GM18519 (cell line): ENCODE measurements around the gene SERPINB7.
A peak's percentile ranks its signal among the peaks of the same experiment; 100 is the strongest.

Experiments
- ATAC-seq: cut with Tn5 transposase; IDR thresholded peaks from one replicate; pipeline ENCODE4 v1.9.1; 2021; ENCODE audit warnings: mild to moderate bottlenecking, moderate library complexity; ENCODE audit not compliant: unreplicated experiment, low FRiP score

Gene SERPINB7

DNA sequence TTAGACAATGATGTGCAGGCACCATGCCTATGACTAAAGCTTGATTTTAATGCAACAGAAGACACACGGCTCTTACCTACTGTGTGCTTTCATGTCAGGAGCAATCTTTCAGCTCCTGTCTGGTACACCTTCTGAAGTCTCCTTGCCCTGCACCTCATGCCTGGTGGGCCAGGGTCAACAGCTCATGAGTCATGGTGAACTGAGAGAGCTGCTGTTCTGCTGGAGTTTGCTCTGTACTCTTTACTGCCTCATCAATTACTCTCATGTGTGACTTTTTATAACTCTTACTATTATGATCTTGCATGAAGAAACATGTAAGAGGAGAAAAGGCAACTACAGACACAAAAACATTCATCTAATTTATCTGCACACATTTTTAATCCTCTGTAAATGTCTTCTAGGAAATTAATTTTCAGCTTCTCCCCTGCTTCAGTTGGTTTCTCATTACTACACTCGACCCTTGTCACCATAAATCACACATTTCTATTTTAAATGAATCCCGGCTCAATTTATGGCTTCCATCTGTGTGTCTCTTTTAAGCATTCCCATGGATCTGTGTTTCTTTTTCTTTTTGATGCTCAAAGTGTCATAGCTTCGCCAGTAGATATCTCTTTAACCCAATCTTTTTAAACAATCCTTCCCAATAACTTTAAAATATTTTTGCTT, 9.7 kb downstream of the SERPINB7 start:
- no peak for ATAC-seq

DNA sequence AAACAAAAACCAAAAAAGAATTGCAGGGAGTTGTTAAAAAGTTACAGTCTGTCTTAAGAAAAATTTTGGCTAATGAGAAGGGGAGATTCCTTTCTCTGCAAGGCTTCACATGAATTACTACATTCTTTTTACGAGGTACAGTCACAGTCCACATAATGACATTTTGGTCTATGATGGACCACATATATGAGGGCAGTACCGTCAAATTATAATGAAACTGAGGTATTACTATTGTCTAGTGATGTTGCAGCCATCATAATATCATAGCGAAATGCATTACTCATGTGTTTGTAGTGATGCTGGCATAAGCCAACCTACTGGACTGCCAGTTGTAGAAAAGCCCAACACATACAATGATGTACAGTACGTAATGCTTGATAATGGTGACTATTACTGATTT, 12.5 kb downstream of the SERPINB7 start:
- no peak for ATAC-seq

DNA sequence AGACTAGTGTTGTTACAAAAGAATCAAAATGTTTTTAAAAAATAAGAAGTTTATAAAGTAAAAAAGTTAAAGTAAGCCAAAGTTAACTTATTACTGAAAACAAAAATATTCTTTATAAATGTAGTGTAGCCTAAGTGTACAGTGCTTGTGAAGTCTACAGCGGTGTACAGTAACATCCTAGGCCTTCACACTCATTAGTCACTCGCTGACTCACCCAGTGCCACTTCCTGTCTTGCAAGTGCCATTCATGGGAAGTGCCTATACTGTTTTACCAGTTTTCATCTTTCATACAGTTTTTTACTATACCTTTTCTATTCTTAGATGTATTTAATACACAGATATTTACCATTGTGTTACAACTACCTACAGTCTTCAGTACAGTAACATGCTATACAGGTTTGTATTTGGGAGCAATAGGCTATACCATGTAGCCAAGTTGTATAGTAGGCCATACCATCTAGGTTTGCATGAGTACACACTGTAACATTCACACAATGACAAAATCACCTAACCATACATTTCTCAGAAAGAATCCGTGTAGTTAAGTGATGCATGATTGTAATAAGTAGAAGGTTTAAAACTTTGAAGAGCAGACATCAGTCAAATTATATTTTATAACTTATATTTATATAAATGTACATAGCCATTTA, 13.4 kb downstream of the SERPINB7 start:
- no peak for ATAC-seq

GRCh38 chr18:63789327-63789726, 14.1 kb downstream of the SERPINB7 start:
- ATAC-seq = no peak

DNA sequence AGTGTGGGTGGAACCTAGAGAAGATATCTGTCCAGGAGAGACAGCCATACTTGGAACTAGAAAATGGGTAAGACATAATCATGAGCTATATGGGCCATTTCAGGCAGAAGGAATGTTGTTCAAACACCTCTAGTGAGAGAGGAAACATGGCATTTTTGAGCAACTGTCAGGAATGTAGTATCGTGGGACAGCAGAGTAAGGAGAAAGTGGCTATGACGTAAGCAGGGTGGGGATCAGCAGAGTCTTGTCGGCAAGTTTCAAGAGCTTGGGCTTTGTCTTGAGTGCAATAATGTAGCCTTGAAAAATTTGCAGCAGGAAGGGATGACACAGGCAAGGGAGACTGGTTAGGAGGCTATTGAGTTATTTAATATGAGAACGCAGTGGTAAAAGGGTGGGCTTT, 20.4 kb downstream of the SERPINB7 start:
- ATAC-seq = no peak

DNA sequence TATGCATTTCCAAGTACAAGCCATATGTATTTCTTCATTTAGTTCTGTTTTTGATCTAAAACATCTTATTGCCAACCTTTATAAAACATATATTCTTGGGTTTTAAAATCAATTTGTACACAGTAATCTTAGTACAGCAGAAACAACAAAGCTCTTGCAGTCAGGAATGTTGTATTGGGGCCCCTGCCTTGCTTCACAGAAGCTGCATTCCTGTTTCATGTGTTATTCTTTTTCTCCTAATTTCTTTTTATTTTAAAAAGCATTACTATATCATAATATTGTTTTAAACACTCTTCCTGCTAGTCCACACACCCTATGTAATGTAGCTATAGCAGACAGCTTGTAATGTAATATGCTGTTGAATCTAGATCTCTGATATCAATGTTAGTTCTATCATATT, 24.0 kb downstream of the SERPINB7 start:
- ATAC-seq = no peak

DNA sequence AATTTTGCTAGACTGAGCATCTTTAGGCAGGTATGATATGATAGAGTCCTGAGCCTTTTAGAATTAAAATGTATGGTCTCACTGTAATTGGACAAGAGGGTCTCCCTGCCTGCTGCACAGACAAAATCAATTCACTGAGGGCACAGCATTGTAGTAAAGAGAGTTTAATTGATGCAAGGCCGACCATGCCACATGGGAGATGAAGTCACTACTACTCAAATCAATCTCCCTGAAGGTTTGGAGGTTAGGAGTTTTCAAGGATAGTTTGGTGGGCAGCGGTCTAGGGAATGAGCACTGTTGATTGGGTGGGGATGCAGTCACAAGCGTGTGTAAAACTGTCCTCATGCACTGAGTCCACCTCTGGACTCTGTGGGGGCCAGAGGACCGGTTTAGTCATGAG, 26.1 kb downstream of the SERPINB7 start:
- ATAC-seq = no peak

DNA sequence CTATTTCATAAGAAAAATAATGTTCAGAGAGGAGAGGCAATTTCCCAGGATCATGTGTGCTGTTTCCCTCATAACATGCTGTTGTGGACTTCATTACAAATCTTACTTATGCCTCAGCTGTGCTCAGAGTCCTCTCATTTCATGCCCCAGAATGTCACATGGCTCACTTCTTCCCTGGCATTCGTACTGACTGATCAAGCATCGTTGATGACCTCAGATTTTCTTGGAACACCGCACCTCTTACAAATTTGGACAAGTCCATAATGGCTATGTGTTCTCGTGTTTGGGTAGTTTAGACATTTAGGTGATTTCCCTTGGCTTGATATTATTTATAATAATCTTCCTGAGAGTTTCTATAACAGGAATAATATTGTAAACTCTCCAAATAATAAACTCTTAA, 32.9 kb downstream of the SERPINB7 start:
- no peak for ATAC-seq

DNA sequence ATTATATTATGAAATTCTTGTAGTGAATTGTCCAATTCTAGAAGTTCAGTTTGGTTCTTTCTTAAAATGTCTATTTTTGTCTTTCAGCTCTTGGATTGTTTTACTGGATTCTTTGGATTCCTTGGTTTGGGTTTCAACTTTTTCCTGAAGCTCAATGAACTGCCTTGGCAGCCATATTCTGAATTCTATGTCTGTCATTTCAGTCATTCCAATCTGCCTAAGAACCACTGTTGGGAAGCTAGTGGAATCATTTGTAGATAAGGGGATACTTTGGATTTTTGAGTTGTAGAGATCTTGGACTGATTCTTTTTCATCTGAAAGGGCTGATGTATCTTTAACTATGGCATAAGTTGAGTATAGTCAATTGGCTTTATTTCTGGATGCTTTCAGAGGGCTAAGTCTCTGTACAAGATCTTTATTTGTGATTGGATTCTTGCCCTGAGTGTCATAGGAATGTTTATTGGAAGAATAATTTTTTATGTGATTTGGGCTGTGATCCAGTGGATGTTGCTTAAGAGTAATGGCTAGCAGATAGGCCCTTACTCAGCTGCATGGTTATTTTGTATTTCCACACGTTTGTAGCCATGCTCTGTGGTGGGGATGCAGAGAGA, 42.3 kb downstream of the SERPINB7 start:
- ATAC-seq = no peak

DNA sequence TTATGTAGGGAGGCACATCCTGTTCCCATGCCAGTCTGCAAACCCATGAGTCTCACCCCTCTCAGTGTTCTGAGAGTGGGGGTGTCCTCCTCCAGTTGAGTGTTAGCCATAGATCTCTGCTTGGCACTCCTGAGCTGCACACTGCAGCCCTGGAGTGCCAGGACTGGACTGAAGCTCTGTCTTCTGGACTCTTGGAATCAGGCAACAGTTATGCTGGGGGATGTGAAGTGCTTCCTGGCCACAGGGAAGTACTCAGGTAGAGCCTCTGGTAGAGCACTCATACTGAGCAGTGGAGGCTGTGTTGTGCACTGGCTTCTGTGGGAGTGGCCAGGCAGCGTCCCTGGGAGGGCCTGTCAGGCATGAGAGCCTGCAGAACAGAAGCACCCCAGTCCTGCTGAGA, 43.0 kb downstream of the SERPINB7 start:
- ATAC-seq = no peak

DNA sequence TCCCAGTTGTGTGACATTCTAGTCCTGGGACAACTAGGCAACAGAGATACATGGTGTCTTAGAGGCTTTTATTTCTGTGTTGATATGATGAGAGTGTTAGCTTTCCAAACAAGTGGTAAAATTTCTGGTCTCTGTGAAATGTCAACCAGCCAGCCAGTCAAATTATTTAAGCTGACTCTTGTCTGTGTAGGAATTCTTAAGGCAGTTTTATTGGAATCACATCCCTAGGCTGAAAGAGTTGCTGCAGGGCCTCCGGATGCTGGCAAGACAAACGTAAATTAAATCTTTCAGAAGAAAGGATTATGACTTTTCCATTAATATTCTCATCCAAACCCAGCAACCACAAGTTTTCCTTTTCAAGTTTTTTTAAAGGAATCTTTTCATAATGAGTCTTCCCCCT, 44.6 kb downstream of the SERPINB7 start:
- no peak for ATAC-seq

DNA sequence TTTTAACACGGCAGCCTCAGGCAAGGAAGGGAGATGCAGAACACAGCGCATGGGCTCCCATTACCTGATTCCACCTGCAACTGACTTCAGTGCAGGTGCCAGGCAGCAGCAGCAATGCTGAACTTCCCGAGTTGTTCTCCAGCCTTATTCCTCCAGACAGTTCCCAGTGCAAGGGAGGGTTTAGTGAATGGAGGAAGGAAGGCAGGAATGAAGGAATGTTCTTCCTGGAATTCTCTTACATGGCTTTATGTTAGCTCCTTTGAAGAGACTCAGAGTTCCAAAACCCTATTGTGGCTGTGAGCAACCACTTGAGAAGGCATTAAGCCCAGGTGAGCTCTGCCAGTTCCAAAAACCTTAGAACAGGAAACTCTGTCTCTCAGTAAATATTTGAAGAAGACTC, 45.5 kb downstream of the SERPINB7 start:
- ATAC-seq = no peak

GRCh38 chr18:63823516-63824219, 48.5 kb downstream of the SERPINB7 start:
- no peak for ATAC-seq

DNA sequence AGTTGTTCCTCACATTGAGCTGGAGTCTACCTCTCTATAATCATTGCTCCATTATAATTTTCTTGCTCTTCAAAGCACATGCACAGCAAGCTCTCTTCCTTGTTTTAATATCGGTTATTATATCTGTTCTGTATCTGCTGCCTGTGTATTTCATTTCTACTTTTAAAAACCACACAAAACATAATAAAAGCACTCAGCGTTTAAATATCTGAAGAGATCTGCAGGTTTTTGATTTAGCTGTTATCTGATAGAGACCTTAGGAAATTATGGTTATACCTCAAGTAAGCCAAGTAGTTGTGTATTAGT, 49.0 kb downstream of the SERPINB7 start:
- ATAC-seq = no peak

GRCh38 chr18:63828120-63828519, 52.9 kb downstream of the SERPINB7 start:
- ATAC-seq = no peak

DNA sequence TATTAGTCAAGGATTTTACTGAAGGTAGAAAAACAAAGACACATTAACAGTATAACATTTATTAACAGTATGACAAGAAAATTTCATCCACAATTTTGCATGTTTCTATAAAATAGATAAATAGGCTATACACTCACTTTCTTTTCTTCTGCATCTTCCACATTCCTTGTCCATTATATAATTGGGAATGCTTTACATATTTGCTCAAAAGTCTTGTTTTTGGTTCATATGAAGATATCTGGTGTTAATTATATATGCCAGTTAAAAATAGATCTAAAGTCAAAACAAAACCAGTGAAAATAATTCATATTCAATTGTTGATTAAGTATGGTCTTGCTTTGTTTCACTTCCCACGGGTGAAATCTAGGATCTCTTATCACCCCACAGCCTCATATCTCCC, 53.4 kb downstream of the SERPINB7 start:
- no peak for ATAC-seq

GRCh38 chr18:63829886-63830285, 54.7 kb downstream of the SERPINB7 start:
- no peak for ATAC-seq

DNA sequence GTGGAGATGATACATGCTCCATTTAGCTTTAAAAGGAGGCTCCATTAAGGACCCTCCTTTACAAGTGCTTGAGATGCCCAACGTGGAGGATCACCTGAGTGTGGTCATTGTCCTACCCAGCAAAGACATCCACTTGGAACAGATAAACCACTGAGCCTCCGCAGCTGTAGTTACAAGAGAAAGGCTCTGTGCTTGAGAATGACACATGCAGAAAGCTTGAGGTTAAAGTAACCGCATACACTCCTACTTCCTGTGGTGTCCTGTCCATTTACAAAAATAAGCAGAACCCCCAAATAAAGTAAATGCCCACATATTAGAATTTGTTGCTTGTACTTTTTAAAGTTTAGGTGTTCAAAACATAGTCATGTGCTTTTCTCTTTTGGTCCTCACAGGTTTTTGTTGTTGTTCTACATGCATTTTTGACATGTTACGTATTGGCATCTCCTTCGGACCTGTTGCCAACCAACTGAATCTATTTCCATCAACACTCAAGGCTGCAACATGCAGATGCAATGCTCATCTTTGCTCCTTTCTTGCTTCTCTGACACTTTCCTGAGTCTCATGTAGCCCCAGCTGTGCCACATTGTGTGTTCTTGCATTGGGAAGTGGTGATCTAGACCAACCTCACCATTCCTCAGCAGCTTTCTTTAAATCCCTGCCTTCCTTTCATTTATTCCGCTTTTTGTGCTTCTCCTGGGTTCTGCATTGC, 56.0 kb downstream of the SERPINB7 start:
- peak; percentile 92 for ATAC-seq

DNA sequence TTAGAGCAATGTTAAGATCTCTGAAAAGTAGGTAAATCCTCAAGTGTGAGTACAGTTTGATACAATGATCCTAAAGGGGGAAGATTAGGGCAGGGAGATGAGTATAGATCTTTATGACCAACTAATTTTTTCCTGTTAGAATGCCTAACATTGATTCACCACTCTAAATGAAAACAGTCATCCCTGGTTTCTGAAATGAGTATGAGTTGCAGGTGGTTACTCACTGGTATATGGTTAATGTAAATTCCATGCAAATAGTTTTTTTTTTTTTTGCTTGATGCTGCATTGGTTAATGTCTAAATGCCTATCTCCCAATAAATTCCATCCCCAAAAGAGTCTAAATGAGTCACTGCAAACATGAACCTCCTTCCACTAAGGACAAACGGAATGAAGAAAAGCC, 57.3 kb downstream of the SERPINB7 start:
- peak; percentile 50 for ATAC-seq

- no peak for ATAC-seq
Observed at GRCh38 chr18:63834471-63835113, 59.4 kb downstream of the SERPINB7 start.

- ATAC-seq = no peak
Observed at GRCh38 chr18:63836456-63836855, 61.2 kb downstream of the SERPINB7 start.
